A549 (cell line): Measurements from ENCODE around the gene LSM4.

Source experiments
- CTCF ChIP-seq: fragments of >200 bp; sonication (Bioruptor Twin); formaldehyde crosslinking; IDR thresholded peaks from 3 replicates; pipeline ENCODE4 v1.5.1; 2016
- JUN ChIP-seq, 2 experiments: fragments of >200 bp; sonication (Bioruptor Twin); formaldehyde crosslinking; IDR thresholded peaks; 2 replicates in 1 of 2; 3 replicates in 1 of 2; pipeline ENCODE4 v1.6.1; 2016 to 2017
- PBX3 ChIP-seq: IDR thresholded peaks from 2 replicates; pipeline ENCODE4 v1.6.1; 2012
- RFX5 ChIP-seq: fragments of 450-650 bp; IDR thresholded peaks from 2 replicates; pipeline ENCODE4 v1.7.1; 2014; ENCODE audit warnings: antibody characterized with exemption, mild to moderate bottlenecking, moderate library complexity

GRCh38 chr19:18274219-18274780 lies 48.6 kb downstream of the LSM4 start, which contains the start of gene IQCN:
- TF ChIP-seq CTCF (no peak), JUN (IDR thresholded peaks at IDR 0.05) (no peak), PBX3 (no peak), RFX5 (no peak)
